Tibial artery (tissue), 4 donors: ENCODE measurements around the gene GGT6.

Experiments
- DNase-seq, 2 donors: peaks; one replicate each; pipeline ENCODE4 v3.0.0-alpha.2; 2019
- H3K27ac ChIP-seq, 2 donors: fragments of 200-600 bp; sonication (generic) in 1 of 2; 1 replicate in 1 of 2; 2 replicates in 1 of 2; pipeline ENCODE4 v1.5.1; 2018 to 2019; ENCODE audit warnings: mild to moderate bottlenecking in 1 of 2
- H3K27me3 ChIP-seq, 2 donors: fragments of 200-600 bp; sonication (generic) in 1 of 2; one replicate each; pipeline versions ENCODE4 v1.5.1 to v1.6.0; 2016 to 2019
- H3K36me3 ChIP-seq, 3 donors: fragments of 200-600 bp; sonication (generic) in 2 of 3; one replicate each; pipeline ENCODE4 v1.5.1; 2016 to 2019; ENCODE audit warnings: mild to moderate bottlenecking in 2 of 3
- H3K4me1 ChIP-seq, 4 donors: fragments of 200-600 bp; sonication (generic) in 2 of 4; 1 replicate in 3 of 4; 2 replicates in 1 of 4; pipeline ENCODE4 v1.5.1; 2016 to 2019
- H3K4me3 ChIP-seq, 2 donors: fragments of 200-600 bp; sonication (generic) in 1 of 2; 1 replicate in 1 of 2; 2 replicates in 1 of 2; pipeline ENCODE4 v1.5.1; 2018 to 2019; ENCODE audit warnings: mild to moderate bottlenecking in 2 of 2
- H3K9me3 ChIP-seq, 3 donors: fragments of 200-600 bp; sonication (generic) in 1 of 3; one replicate each; pipeline ENCODE4 v1.5.1; 2016 to 2019
- CTCF ChIP-seq, 2 experiments: fragments of 200-600 bp in 1 of 2; fragments of 450-650 bp in 1 of 2; IDR thresholded peaks; one replicate each; pipeline ENCODE4 v1.5.1; 2017 to 2019; ENCODE audit warnings: antibody characterized with exemption in 2 of 2, mild to moderate bottlenecking in 1 of 2, moderate library complexity in 1 of 2
- intact Hi-C: fragments of 100-400 bp; cut with DNase I; formaldehyde crosslinking; loops from one replicate; pipeline ENCODE4 v1.15.0; 2023; ENCODE audit warnings: low total_unique reads

The GGT6 gene

GRCh38 chr17:4529533-4530152, 30.7 kb downstream of the GGT6 start:
- Histone ChIP-seq H3K4me3 (no peak overlapping the region), H3K27me3 (peaks cover 0 to 6% of the 10 kb centered on the region in 2 donors), H3K4me1 (peaks cover 0 to 17% (median 12%) of the 10 kb centered on the region in 4 donors), H3K9me3 (no peaks in the 10 kb centered on the region), H3K36me3 (no peaks in the 10 kb centered on the region), H3K27ac (no peak overlapping the region)
- intact Hi-C loops: loop anchor here (5.0 kb wide), 1 partner anchor 687 kb away; no protein-coding TSS in a partner anchor
- no peak for DNase-seq
- no peak for TF ChIP-seq CTCF (IDR thresholded peaks at IDR 0.05)

DNA sequence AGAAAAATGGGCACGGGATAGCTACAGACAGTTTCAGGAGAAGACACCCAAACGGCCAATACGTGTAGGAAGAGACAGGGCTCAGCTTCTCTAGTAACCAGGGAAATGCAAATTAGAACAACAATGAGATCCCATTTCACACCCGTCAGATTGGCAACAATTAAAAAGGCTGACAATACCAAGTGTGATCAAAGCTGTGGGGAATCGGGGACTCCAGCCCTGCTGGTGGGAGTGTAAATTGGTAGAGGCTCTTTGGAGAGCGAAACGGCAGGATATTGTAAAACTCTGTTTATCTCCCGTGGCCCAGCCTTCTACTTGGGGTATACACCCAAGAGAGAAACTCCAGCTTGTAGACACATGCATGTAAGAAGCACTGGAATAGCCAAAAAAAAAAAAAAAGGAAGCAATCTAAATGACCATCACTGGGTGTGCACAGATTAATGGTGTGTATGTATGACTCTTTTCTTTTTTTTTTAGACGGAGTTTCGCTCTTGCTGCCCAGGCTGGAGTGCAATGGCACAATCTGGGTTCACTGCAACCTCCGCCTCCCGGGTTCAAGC, 32.7 kb downstream of the GGT6 start:
- Histone ChIP-seq H3K27ac (no peak overlapping the region), H3K9me3 (no peaks in the 10 kb centered on the region), H3K36me3 (no peaks in the 10 kb centered on the region), H3K4me1 (peaks cover 0 to 16% (median 9%) of the 10 kb centered on the region in 4 donors), H3K4me3 (no peak overlapping the region), H3K27me3 (no peaks in the 10 kb centered on the region)
- TF ChIP-seq CTCF (IDR thresholded peaks at IDR 0.05): no peak
- no peak for DNase-seq
- intact Hi-C loops: no loop called here

- DNase-seq: no peak
- H3K27me3 ChIP-seq: no peaks in the 10 kb centered on the region
- H3K9me3 ChIP-seq: no peaks in the 10 kb centered on the region
- TF ChIP-seq CTCF (IDR thresholded peaks at IDR 0.05): no peak
- H3K27ac ChIP-seq: no peak overlapping the region
- intact Hi-C loops: no loop called here
- H3K36me3 ChIP-seq: no peaks in the 10 kb centered on the region
- no peak overlapping the region for H3K4me3 ChIP-seq
- H3K4me1 ChIP-seq: peaks cover 0 to 16% (median 9%) of the 10 kb centered on the region in 4 donors
These were observed 33.2 kb downstream of the GGT6 start for GRCh38 chr17:4527134-4527533.

DNA sequence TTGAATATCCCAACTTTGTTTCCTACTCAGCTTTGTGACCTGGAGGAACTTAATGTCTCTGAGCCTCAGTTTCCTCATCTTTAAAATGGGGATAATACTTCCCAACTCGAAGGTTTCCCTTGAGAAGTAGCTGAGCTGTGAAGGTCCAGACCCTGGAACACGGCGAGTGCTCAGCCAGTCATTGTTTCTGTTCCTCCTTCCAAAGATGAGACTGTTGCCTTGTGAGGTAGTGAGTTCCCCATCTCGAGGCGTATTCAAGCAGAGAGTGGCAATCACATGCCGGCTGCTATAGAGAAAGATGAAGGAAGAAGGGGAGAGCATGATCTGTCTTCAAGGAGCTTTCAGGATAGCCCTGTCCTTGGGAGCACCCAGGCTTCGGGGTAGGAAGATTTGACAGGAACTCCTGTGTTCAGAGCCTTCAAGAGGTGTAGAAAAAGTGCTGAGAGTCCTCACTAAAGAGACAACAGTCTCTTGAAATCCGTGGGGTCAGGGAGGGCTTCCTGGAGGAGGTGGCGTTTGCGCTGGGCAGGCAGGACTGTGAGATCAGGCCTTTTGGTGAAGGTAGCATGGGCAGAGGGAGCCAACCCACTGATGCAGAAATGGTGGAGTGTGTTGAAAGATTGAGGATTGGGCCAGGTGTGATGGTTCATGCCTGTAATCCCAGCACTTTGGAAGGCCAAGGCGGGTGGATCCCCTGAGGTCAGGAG, 34.5 kb downstream of the GGT6 start:
- intact Hi-C loops: no loop called here
- TF ChIP-seq CTCF (IDR thresholded peaks at IDR 0.05): no peak
- no peaks in the 10 kb centered on the region for H3K36me3 ChIP-seq
- no peaks in the 10 kb centered on the region for H3K9me3 ChIP-seq
- H3K27me3 ChIP-seq: no peaks in the 10 kb centered on the region
- H3K27ac ChIP-seq: no peak overlapping the region
- H3K4me3 ChIP-seq: no peak overlapping the region
- no peak for DNase-seq
- H3K4me1 ChIP-seq: peaks cover 0 to 16% (median 9%) of the 10 kb centered on the region in 4 donors

GRCh38 chr17:4523946-4524345, 36.4 kb downstream of the GGT6 start:
- H3K27me3 ChIP-seq: no peaks in the 10 kb centered on the region
- H3K27ac ChIP-seq: no peak overlapping the region
- no peak for DNase-seq
- peaks cover 0 to 22% (median 12%) of the 10 kb centered on the region in 4 donors for H3K4me1 ChIP-seq
- no peaks in the 10 kb centered on the region for H3K36me3 ChIP-seq
- H3K4me3 ChIP-seq: no peak overlapping the region
- H3K9me3 ChIP-seq: no peaks in the 10 kb centered on the region
- intact Hi-C loops: no loop called here
- TF ChIP-seq CTCF (IDR thresholded peaks at IDR 0.05): no peak
